Tibial artery (tissue), 4 donors: ENCODE measurements around the gene MPDZ.
A peak's percentile ranks its signal among the peaks of the same experiment; 100 is the strongest.

Source experiments
- DNase-seq, 2 donors: peaks; one replicate each; pipeline ENCODE4 v3.0.0-alpha.2; 2019
- H3K27ac ChIP-seq, 2 donors: fragments of 200-600 bp; sonication (generic) in 1 of 2; 1 replicate in 1 of 2; 2 replicates in 1 of 2; pipeline ENCODE4 v1.5.1; 2018 to 2019; ENCODE audit warnings: mild to moderate bottlenecking in 1 of 2
- H3K27me3 ChIP-seq, 2 donors: fragments of 200-600 bp; sonication (generic) in 1 of 2; one replicate each; pipeline versions ENCODE4 v1.5.1 to v1.6.0; 2016 to 2019
- H3K36me3 ChIP-seq, 3 donors: fragments of 200-600 bp; sonication (generic) in 2 of 3; one replicate each; pipeline ENCODE4 v1.5.1; 2016 to 2019; ENCODE audit warnings: mild to moderate bottlenecking in 2 of 3
- H3K4me1 ChIP-seq, 4 donors: fragments of 200-600 bp; sonication (generic) in 2 of 4; 1 replicate in 3 of 4; 2 replicates in 1 of 4; pipeline ENCODE4 v1.5.1; 2016 to 2019
- H3K4me3 ChIP-seq, 2 donors: fragments of 200-600 bp; sonication (generic) in 1 of 2; 1 replicate in 1 of 2; 2 replicates in 1 of 2; pipeline ENCODE4 v1.5.1; 2018 to 2019; ENCODE audit warnings: mild to moderate bottlenecking in 2 of 2
- H3K9me3 ChIP-seq, 3 donors: fragments of 200-600 bp; sonication (generic) in 1 of 3; one replicate each; pipeline ENCODE4 v1.5.1; 2016 to 2019
- CTCF ChIP-seq, 2 experiments: fragments of 200-600 bp in 1 of 2; fragments of 450-650 bp in 1 of 2; IDR thresholded peaks; one replicate each; pipeline ENCODE4 v1.5.1; 2017 to 2019; ENCODE audit warnings: antibody characterized with exemption in 2 of 2, mild to moderate bottlenecking in 1 of 2, moderate library complexity in 1 of 2
- intact Hi-C: fragments of 100-400 bp; cut with DNase I; formaldehyde crosslinking; loops from one replicate; pipeline ENCODE4 v1.15.0; 2023; ENCODE audit warnings: low total_unique reads

MPDZ gene

GRCh38 chr9:13220837-13221236, 58.7 kb downstream of the MPDZ start:
- intact Hi-C loops, result no loop called here
- DNase-seq, result no peak
- no peaks in the 10 kb centered on the region for H3K4me1 ChIP-seq
- TF ChIP-seq CTCF (IDR thresholded peaks at IDR 0.05), result no peak
- no peak overlapping the region for H3K4me3 ChIP-seq
- peaks cover 26 to 44% (median 37%) of the 10 kb centered on the region in 3 donors for H3K36me3 ChIP-seq
- H3K27me3 ChIP-seq, result no peaks in the 10 kb centered on the region
- H3K27ac ChIP-seq, result no peak overlapping the region
- H3K9me3 ChIP-seq, result no peaks in the 10 kb centered on the region

GRCh38 chr9:13215791-13216554, 63.5 kb downstream of the MPDZ start:
- DNase-seq, result no peak
- no peak for TF ChIP-seq CTCF (IDR thresholded peaks at IDR 0.05)
- intact Hi-C loops, result loop anchor here (10.0 kb wide), 1 partner anchor 69 kb away; no protein-coding TSS in a partner anchor

GRCh38 chr9:13213998-13214397, 65.5 kb downstream of the MPDZ start:
- no peaks in the 10 kb centered on the region for H3K4me1 ChIP-seq
- no peak for TF ChIP-seq CTCF (IDR thresholded peaks at IDR 0.05)
- no peaks in the 10 kb centered on the region for H3K9me3 ChIP-seq
- peaks cover 7 to 14% (median 12%) of the 10 kb centered on the region in 3 donors for H3K36me3 ChIP-seq
- H3K27me3 ChIP-seq, result no peaks in the 10 kb centered on the region
- no peak overlapping the region for H3K27ac ChIP-seq
- intact Hi-C loops, result loop anchor here (10.0 kb wide), 1 partner anchor 71 kb away; no protein-coding TSS in a partner anchor
- no peak for DNase-seq
- H3K4me3 ChIP-seq, result no peak overlapping the region

More at GRCh38 chr9:13215791-13216554, 63.5 kb downstream of the MPDZ start:
- Histone ChIP-seq H3K27me3 (no peaks in the 10 kb centered on the region), H3K27ac (no peak overlapping the region), H3K36me3 (peaks cover 15 to 28% (median 26%) of the 10 kb centered on the region in 3 donors), H3K9me3 (no peaks in the 10 kb centered on the region), H3K4me1 (no peaks in the 10 kb centered on the region), H3K4me3 (no peak overlapping the region)

GRCh38 chr9:13213337-13213736, 66.2 kb downstream of the MPDZ start:
- H3K36me3 ChIP-seq, result peaks cover 7 to 12% (median 10%) of the 10 kb centered on the region in 3 donors
- no peaks in the 10 kb centered on the region for H3K4me1 ChIP-seq
- H3K4me3 ChIP-seq, result no peak overlapping the region
- no peak for DNase-seq
- no peaks in the 10 kb centered on the region for H3K27me3 ChIP-seq
- intact Hi-C loops, result loop anchor here (10.0 kb wide), 1 partner anchor 71 kb away; no protein-coding TSS in a partner anchor
- peak; percentile 36 to 51 for TF ChIP-seq CTCF (IDR thresholded peaks at IDR 0.05)
- H3K27ac ChIP-seq, result no peak overlapping the region
- no peaks in the 10 kb centered on the region for H3K9me3 ChIP-seq

- H3K36me3 ChIP-seq, result peaks cover 0 to 26% (median 7%) of the 10 kb centered on the region in 3 donors
- intact Hi-C loops, result loop anchor here (10.0 kb wide), 1 partner anchor 74 kb away; no protein-coding TSS in a partner anchor
Measured at GRCh38 chr9:13210306-13210705, 69.2 kb downstream of the MPDZ start.

More at GRCh38 chr9:13210306-13210705, 69.2 kb downstream of the MPDZ start:
- Histone ChIP-seq H3K9me3 (no peaks in the 10 kb centered on the region), H3K4me3 (no peak overlapping the region), H3K27ac (no peak overlapping the region), H3K27me3 (no peaks in the 10 kb centered on the region), H3K4me1 (no peaks in the 10 kb centered on the region)
- TF ChIP-seq CTCF (IDR thresholded peaks at IDR 0.05), result no peak
- DNase-seq, result no peak
